Measurements from ENCODE around the gene CCL25. TPM values are rescaled to one million over a fixed set of nuclear protein-coding genes. Genes with fewer than 3 reads are reported as not detected.

CCL25 gene
- total RNA-seq, 1 experiment from 2014 or later: not detected

- Histone ChIP-seq H3K4me2 (ENCODE audit: low read length) (no peak overlapping the region), H3K9me2 (ENCODE audit: insufficient read depth) (no peaks in the 10 kb centered on the region), H2AFZ (ENCODE audit: low read depth, low read length, poor library complexity, severe bottlenecking) (no peak overlapping the region), H4K20me1 (ENCODE audit: insufficient read depth) (no peaks in the 10 kb centered on the region), H3K27ac (ENCODE audit: low read depth, low read length) (no peak overlapping the region), H3K4me3 (replicated peaks in 1 of 2; ENCODE audit: low read depth in 1 of 2, low read length in 2 of 2) (no peak overlapping the region), H3K36me3 (ENCODE audit: control insufficient read depth in 1 of 2, insufficient read depth in 2 of 2, low read length in 2 of 2) (no peaks in the 10 kb centered on the region), H3K9me3 (ENCODE audit: control insufficient read depth in 1 of 2, insufficient read depth in 1 of 2, low read depth in 1 of 2, low read length in 2 of 2) (no peaks in the 10 kb centered on the region), H3K27me3 (ENCODE audit: insufficient read depth, low read length) (no peaks in the 10 kb centered on the region), H3K4me1 (ENCODE audit: control insufficient read depth in 1 of 2, insufficient read depth in 2 of 2, low read length in 2 of 2) (no peaks in the 10 kb centered on the region), H3K79me2 (ENCODE audit: insufficient read depth, low read length) (no peaks in the 10 kb centered on the region), H3K9ac (ENCODE audit: low read length) (no peak overlapping the region)
- POLR2A ChIA-PET: no interaction called here
- CTCF ChIA-PET: no interaction called here
- DNase-seq (ENCODE audit: low read depth, low spot score) (no peak), ATAC-seq (no peak)
- RAD21 ChIA-PET (ENCODE audit: low non-redundant PET in 1 of 2, low total read pairs in 2 of 2, uncharacterized antibody in 2 of 2, unreplicated experiment in 2 of 2): no interaction called here
- intact Hi-C loops (cut with micrococcal nuclease): no loop called here
- no TSS peak for BruUV-seq (replicated peaks)
- TF ChIP-seq POLR2AphosphoS5 (IDR thresholded peaks at IDR 0.05; ENCODE audit: low read depth, low read length): no peak
- TF ChIP-seq, protein P1, sequence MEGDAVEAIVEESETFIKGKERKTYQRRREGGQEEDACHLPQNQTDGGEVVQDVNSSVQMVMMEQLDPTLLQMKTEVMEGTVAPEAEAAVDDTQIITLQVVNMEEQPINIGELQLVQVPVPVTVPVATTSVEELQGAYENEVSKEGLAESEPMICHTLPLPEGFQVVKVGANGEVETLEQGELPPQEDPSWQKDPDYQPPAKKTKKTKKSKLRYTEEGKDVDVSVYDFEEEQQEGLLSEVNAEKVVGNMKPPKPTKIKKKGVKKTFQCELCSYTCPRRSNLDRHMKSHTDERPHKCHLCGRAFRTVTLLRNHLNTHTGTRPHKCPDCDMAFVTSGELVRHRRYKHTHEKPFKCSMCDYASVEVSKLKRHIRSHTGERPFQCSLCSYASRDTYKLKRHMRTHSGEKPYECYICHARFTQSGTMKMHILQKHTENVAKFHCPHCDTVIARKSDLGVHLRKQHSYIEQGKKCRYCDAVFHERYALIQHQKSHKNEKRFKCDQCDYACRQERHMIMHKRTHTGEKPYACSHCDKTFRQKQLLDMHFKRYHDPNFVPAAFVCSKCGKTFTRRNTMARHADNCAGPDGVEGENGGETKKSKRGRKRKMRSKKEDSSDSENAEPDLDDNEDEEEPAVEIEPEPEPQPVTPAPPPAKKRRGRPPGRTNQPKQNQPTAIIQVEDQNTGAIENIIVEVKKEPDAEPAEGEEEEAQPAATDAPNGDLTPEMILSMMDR (IDR thresholded peaks at IDR 0.05 in 2 of 3, conservative IDR thresholded peaks at IDR 0.05 in 1 of 3; ENCODE audit: borderline replicate concordance in 1 of 3, insufficient read depth in 1 of 3, low read depth in 2 of 3, low read length in 2 of 3): no peak
These were observed 56.2 kb downstream of the CCL25 start for GRCh38 chr19:8108560-8109445.

DNA sequence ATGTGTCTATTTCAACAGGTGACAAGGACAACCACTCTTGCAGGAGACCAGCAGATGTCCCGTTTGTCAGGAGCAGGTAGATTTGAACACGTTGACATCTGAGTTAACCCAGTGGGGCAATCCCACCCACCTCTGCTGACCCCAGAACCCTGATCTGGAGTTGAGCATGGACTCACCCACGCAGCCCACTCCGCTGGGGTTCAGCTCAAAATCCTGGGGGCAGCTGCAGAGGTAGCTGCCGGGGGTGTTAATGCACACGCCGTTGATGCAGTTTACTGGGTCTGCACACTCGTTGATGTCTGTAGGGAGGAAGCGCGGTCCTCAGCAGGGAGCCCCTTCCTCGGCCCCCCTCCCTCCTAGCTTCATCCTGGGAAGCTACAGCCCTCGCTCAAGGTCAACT lies 56.9 kb downstream of the CCL25 start:
- CTCF ChIA-PET: no interaction called here
- RAD21 ChIA-PET (ENCODE audit: low non-redundant PET in 1 of 2, low total read pairs in 2 of 2, uncharacterized antibody in 2 of 2, unreplicated experiment in 2 of 2): no interaction called here
- BruUV-seq (replicated peaks): no TSS peak
- H3K36me3 ChIP-seq (ENCODE audit: control insufficient read depth in 1 of 2, insufficient read depth in 2 of 2, low read length in 2 of 2): no peaks in the 10 kb centered on the region
- POLR2A ChIA-PET: no interaction called here
- H2AFZ ChIP-seq (ENCODE audit: low read depth, low read length, poor library complexity, severe bottlenecking): no peak overlapping the region
- no peak overlapping the region for H3K4me3 ChIP-seq (replicated peaks in 1 of 2; ENCODE audit: low read depth in 1 of 2, low read length in 2 of 2)
- no peaks in the 10 kb centered on the region for H3K9me2 ChIP-seq (ENCODE audit: insufficient read depth)
- H3K4me1 ChIP-seq (ENCODE audit: control insufficient read depth in 1 of 2, insufficient read depth in 2 of 2, low read length in 2 of 2): no peaks in the 10 kb centered on the region
- H3K27ac ChIP-seq (ENCODE audit: low read depth, low read length): no peak overlapping the region
- no peak for ATAC-seq
- no peak overlapping the region for H3K4me2 ChIP-seq (ENCODE audit: low read length)
- no peaks in the 10 kb centered on the region for H3K9me3 ChIP-seq (ENCODE audit: control insufficient read depth in 1 of 2, insufficient read depth in 1 of 2, low read depth in 1 of 2, low read length in 2 of 2)
- intact Hi-C loops (cut with micrococcal nuclease): no loop called here
- DNase-seq (ENCODE audit: low read depth, low spot score): no peak
- H3K27me3 ChIP-seq (ENCODE audit: insufficient read depth, low read length): no peaks in the 10 kb centered on the region
- H3K9ac ChIP-seq (ENCODE audit: low read length): no peak overlapping the region
- no peaks in the 10 kb centered on the region for H3K79me2 ChIP-seq (ENCODE audit: insufficient read depth, low read length)
- no peaks in the 10 kb centered on the region for H4K20me1 ChIP-seq (ENCODE audit: insufficient read depth)
- TF ChIP-seq RAD21 (IDR thresholded peaks at IDR 0.05; ENCODE audit: low read depth) (no peak), CEBPB (IDR thresholded peaks at IDR 0.05; ENCODE audit: low read depth) (no peak), ZBTB33 (IDR thresholded peaks at IDR 0.05; ENCODE audit: extremely low read depth, insufficient replicate concordance, low read length) (no peak), SIN3A (IDR thresholded peaks at IDR 0.05; ENCODE audit: low read depth) (no peak), YY1 (IDR thresholded peaks at IDR 0.05; ENCODE audit: extremely low read depth, insufficient replicate concordance, low read depth, low read length) (no peak), MAX (IDR thresholded peaks at IDR 0.05) (no peak), EZH2 (IDR thresholded peaks at IDR 0.05) (no peak), CBX3 (IDR thresholded peaks at IDR 0.05; ENCODE audit: low read depth) (no peak), TCF7L2 (IDR thresholded peaks at IDR 0.05; ENCODE audit: borderline replicate concordance, extremely low read depth, insufficient read depth, insufficient read length) (no peak), POLR2AphosphoS5 (IDR thresholded peaks at IDR 0.05; ENCODE audit: low read depth, low read length) (no peak), ELF1 (IDR thresholded peaks at IDR 0.05; ENCODE audit: borderline replicate concordance, low read depth) (no peak), JUND (IDR thresholded peaks at IDR 0.05) (no peak)

Measured in HCT116 (cell line).